ENCODE results near the gene HAS3.

The HAS3 gene

DNA sequence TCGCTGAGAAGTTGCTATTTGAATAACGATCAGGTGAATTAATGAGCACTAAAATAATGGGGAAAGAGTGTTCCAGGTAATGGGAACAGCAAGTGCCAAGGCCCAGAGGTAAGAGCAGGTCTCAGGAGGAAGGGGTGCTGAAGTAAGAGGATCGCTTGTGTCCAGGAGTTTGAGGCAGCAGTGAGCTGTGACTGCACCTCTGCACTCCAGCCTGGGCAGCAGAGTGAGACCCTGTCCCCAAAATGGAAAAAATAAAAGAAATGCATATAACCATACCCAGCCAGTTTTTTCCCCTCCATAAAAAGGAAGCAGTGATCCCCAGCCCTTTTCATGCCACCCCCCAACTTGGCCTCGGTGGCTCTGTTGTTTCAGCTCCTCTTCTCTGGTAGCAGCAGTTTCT is 16.8 kb upstream of the HAS3 start:
- no peak for TF ChIP-seq CTCF (IDR thresholded peaks at IDR 0.05; ENCODE audit: low read depth, low read length, missing control alignments)
- H3K4me3 ChIP-seq (replicated peaks; ENCODE audit: low read depth, low read length): no peak overlapping the region
- DNase-seq (ENCODE audit: extremely low read depth, low read depth): no peak

GRCh38 chr16:69089091-69089910 is 16.2 kb upstream of the HAS3 start:
- no peak for TF ChIP-seq CTCF (IDR thresholded peaks at IDR 0.05; ENCODE audit: low read depth, low read length, missing control alignments)
- no peak overlapping the region for H3K4me3 ChIP-seq (replicated peaks; ENCODE audit: low read depth, low read length)
- DNase-seq (ENCODE audit: extremely low read depth, low read depth): no peak

GRCh38 chr16:69093974-69094373 is 11.5 kb upstream of the HAS3 start:
- no peak for DNase-seq (ENCODE audit: extremely low read depth, low read depth)
- H3K4me3 ChIP-seq (replicated peaks; ENCODE audit: low read depth, low read length): no peak overlapping the region
- no peak for TF ChIP-seq CTCF (IDR thresholded peaks at IDR 0.05; ENCODE audit: low read depth, low read length, missing control alignments)

DNA sequence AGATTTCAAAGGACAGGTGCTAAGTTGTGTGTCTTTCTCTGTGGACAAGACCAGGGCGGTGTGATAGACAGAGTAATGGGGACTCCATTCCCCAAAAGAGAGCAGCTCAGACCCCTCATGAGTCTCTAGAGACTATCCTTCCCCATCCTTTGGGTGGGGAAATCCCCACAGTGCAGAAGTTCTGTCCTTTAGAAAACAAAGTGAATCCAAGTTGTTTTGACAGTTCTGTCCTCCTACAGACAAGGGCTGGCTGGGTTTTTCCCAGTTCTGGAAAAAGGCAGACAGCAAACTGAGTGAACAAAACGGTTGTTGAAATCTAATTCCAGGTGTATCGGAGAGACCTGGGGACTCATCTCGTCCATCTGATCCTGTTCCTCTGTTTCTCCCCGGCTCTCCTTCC is 11.0 kb upstream of the HAS3 start:
- TF ChIP-seq CTCF (IDR thresholded peaks at IDR 0.05; ENCODE audit: low read depth, low read length, missing control alignments): no peak
- no peak for DNase-seq (ENCODE audit: extremely low read depth, low read depth)
- no peak overlapping the region for H3K4me3 ChIP-seq (replicated peaks; ENCODE audit: low read depth, low read length)

GRCh38 chr16:69095193-69095592 is 10.3 kb upstream of the HAS3 start:
- DNase-seq (ENCODE audit: extremely low read depth, low read depth): no peak
- TF ChIP-seq CTCF (IDR thresholded peaks at IDR 0.05; ENCODE audit: low read depth, low read length, missing control alignments): no peak
- no peak overlapping the region for H3K4me3 ChIP-seq (replicated peaks; ENCODE audit: low read depth, low read length)

DNA sequence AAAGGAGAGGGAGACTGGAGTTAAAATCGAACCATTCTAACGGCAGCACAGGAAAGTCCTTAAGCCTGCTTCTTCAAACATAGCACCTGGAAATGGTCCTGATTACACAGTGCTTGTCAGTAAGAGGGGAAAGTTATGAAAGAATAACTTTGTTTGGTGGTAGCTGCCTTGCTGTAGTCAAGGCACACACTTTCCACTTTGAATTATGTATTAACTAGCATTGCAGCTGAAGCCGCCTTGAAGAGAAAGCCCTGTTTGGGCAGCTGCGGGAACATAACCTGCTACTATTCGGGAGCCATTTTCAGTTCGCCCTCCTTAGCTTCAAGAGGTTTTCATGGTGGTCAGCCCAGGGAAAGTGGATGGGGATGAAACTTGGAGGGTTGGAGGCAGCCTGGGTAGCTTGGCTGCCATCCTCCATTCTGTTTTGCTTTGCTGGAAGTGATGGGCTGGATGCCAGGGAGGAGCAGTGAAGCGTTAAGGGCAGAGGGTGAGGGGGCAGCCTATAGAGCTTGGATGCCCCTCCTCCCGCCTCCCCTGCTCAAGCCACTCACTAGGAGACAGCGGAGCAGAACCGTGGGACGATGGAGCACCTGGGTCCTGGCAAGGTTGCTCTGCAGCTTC is 5.3 kb upstream of the HAS3 start:
- no peak for DNase-seq (ENCODE audit: extremely low read depth, low read depth)
- no peak for TF ChIP-seq CTCF (IDR thresholded peaks at IDR 0.05; ENCODE audit: low read depth, low read length, missing control alignments)

More for the DNA sequence above, 5.3 kb upstream of the HAS3 start:
- no peak overlapping the region for H3K4me3 ChIP-seq (replicated peaks; ENCODE audit: low read depth, low read length)
